ENCODE measurements around the gene PRKD3. TPM values are rescaled to one million over a fixed set of nuclear protein-coding genes. Genes with fewer than 3 reads are reported as not detected.

Gene PRKD3
- total and polyA plus RNA-seq, 9 of the 15 experiments (the other 6 are each of a cell fraction or from before 2014, with no cell fraction given): 4.7 to 26.7 (median 17.0) TPM

DNA sequence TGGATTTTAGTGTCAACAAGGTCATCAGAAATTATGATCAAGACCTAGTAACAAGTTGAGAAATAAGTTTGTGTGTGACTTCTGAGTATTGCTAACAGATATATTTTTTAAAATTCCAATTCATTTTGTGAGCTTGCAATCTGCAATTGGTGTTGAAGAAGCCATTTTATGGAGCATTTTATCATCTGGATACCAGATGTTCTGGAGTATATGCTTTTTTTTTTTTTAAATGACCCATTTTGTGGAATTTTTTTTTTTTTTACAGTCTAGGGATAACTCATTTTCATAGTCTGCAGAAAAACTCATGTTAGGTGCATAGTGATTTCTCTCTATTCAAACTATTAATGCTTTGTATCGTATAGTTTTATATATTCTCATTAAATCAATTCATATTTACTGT lies 32.4 kb upstream of the PRKD3 start:
- Histone ChIP-seq H3K79me2 (ENCODE audit: control insufficient read depth, insufficient read depth, low read length) (no peaks in the 10 kb centered on the region), H3K36me3 (ENCODE audit: control insufficient read depth, insufficient read depth, low read length) (no peaks in the 10 kb centered on the region), H3K9ac (ENCODE audit: insufficient read depth in 1 of 2, low read depth in 2 of 2, low read length in 2 of 2) (no peak overlapping the region), H3K4me1 (replicated peaks in 1 of 2; ENCODE audit: control insufficient read depth in 2 of 2, insufficient read depth in 2 of 2, low read length in 2 of 2) (no peaks in the 10 kb centered on the region), H3K27ac (ENCODE audit: extremely low read depth, low read depth, low read length) (no peak overlapping the region), H3K9me3 (replicated peaks; ENCODE audit: control insufficient read depth, insufficient read depth, low read depth, low read length) (no peaks in the 10 kb centered on the region), H3K4me3 (no peak overlapping the region), H2AFZ (ENCODE audit: low read depth, low read length) (no peak overlapping the region), H3K9me1 (ENCODE audit: control insufficient read depth, insufficient read depth, low read length) (no peaks in the 10 kb centered on the region), H4K20me1 (replicated peaks; ENCODE audit: control insufficient read depth, insufficient read depth, low read length) (no peaks in the 10 kb centered on the region), H3K4me2 (ENCODE audit: insufficient read depth, low read length) (no peak overlapping the region), H3K27me3 (ENCODE audit: control insufficient read depth in 2 of 2, insufficient read depth in 2 of 2, low read length in 2 of 2) (peaks cover 21 to 35% of the 10 kb centered on the region in 2 experiments)
- intact Hi-C loops (cut with micrococcal nuclease): no loop called here
- BruUV-seq (replicated peaks): no TSS peak
- CTCF ChIA-PET (ENCODE audit: low intra/inter-chr PET ratio): no interaction called here
- TF ChIP-seq MAFK (IDR thresholded peaks at IDR 0.05; ENCODE audit: low read length) (no peak), ATF1 (CRISPR knock-in tag; IDR thresholded peaks at IDR 0.05) (no peak), ATF1 (tag; IDR thresholded peaks at IDR 0.05) (no peak)
- TF ChIP-seq, protein P1, sequence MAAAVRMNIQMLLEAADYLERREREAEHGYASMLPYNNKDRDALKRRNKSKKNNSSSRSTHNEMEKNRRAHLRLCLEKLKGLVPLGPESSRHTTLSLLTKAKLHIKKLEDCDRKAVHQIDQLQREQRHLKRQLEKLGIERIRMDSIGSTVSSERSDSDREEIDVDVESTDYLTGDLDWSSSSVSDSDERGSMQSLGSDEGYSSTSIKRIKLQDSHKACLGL (CRISPR knock-in tag; IDR thresholded peaks at IDR 0.05; ENCODE audit: borderline replicate concordance, poor library complexity, severe bottlenecking): no peak
- 9% methylated on average over 1 of the region's 1 CpG for WGBS (ENCODE audit: insufficient coverage, low coverage, missing lambda C conversion rate)
- DNase-seq (ENCODE audit: extremely low read depth in 1 of 4, low spot score in 3 of 4) (no peak), ATAC-seq (no peak), FAIRE-seq (no peak)
- POLR2A ChIA-PET: no interaction called here
- in situ Hi-C loops (cut with MboI): no loop called here

- no peak overlapping the region for H3K4me2 ChIP-seq (ENCODE audit: insufficient read depth, low read length)
- FAIRE-seq (no peak), ATAC-seq (no peak), DNase-seq (ENCODE audit: extremely low read depth in 1 of 4, low spot score in 3 of 4) (no peak)
- no peaks in the 10 kb centered on the region for H3K4me1 ChIP-seq (replicated peaks in 1 of 2; ENCODE audit: control insufficient read depth in 2 of 2, insufficient read depth in 2 of 2, low read length in 2 of 2)
- no peaks in the 10 kb centered on the region for H3K36me3 ChIP-seq (ENCODE audit: control insufficient read depth, insufficient read depth, low read length)
- H3K9ac ChIP-seq (ENCODE audit: insufficient read depth in 1 of 2, low read depth in 2 of 2, low read length in 2 of 2): no peak overlapping the region
- no peak overlapping the region for H3K27ac ChIP-seq (ENCODE audit: extremely low read depth, low read depth, low read length)
- no peak overlapping the region for H2AFZ ChIP-seq (ENCODE audit: low read depth, low read length)
- BruUV-seq (replicated peaks): no TSS peak
- 1% methylated on average over 6 of the region's 6 CpGs for WGBS (ENCODE audit: insufficient coverage, low coverage, missing lambda C conversion rate)
- intact Hi-C loops (cut with micrococcal nuclease): no loop called here
- H4K20me1 ChIP-seq (replicated peaks; ENCODE audit: control insufficient read depth, insufficient read depth, low read length): no peaks in the 10 kb centered on the region
- POLR2A ChIA-PET: no interaction called here
- CTCF ChIA-PET (ENCODE audit: low intra/inter-chr PET ratio): no interaction called here
- H3K9me3 ChIP-seq (replicated peaks; ENCODE audit: control insufficient read depth, insufficient read depth, low read depth, low read length): no peaks in the 10 kb centered on the region
- H3K79me2 ChIP-seq (ENCODE audit: control insufficient read depth, insufficient read depth, low read length): no peaks in the 10 kb centered on the region
- TF ChIP-seq ZBTB8A (IDR thresholded peaks at IDR 0.05; ENCODE audit: partially characterized antibody) (no peak), CBX8 (IDR thresholded peaks at IDR 0.05; ENCODE audit: borderline replicate concordance, extremely low read depth, low read depth, low read length, poor library complexity, severe bottlenecking) (peak; percentile 37)
- peaks cover 21 to 28% of the 10 kb centered on the region in 2 experiments; a peak in 4 of 5 replicates for H3K27me3 ChIP-seq (ENCODE audit: control insufficient read depth in 2 of 2, insufficient read depth in 2 of 2, low read length in 2 of 2)
- H3K4me3 ChIP-seq: no peak overlapping the region
- H3K9me1 ChIP-seq (ENCODE audit: control insufficient read depth, insufficient read depth, low read length): no peaks in the 10 kb centered on the region
- in situ Hi-C loops (cut with MboI): no loop called here
Observed at GRCh38 chr2:37356299-37356698, 31.7 kb upstream of the PRKD3 start.
